Endothelial cell of umbilical vein (primary cell): ENCODE results near the gene HDAC8.
A peak's percentile ranks its signal among the peaks of the same experiment; 100 is the strongest.

Experiments
- CTCF ChIP-seq, 2 donors: IDR thresholded peaks; 1 replicate in 1 of 2; 2 replicates in 1 of 2; pipeline ENCODE4 v1.5.1; 2011; ENCODE audit warnings: low read length in 2 of 2, mild to moderate bottlenecking in 2 of 2, moderate library complexity in 2 of 2, control low read depth in 1 of 2, inconsistent platforms in 1 of 2, low read depth in 1 of 2; ENCODE audit not compliant: insufficient read depth in 1 of 2; ENCODE audit errors: extremely low read depth in 1 of 2
- EZH2 ChIP-seq: IDR thresholded peaks from 2 replicates; pipeline ENCODE4 v1.6.1; 2012; ENCODE audit warnings: borderline replicate concordance, low read depth, mild to moderate bottlenecking, moderate library complexity, low read length, inconsistent platforms; ENCODE audit not compliant: severe bottlenecking
- POLR2AphosphoS5 ChIP-seq: IDR thresholded peaks from 2 replicates; pipeline ENCODE4 v1.6.1; 2012; ENCODE audit warnings: low read depth, mild to moderate bottlenecking, control low read depth, low read length, moderate library complexity; ENCODE audit not compliant: insufficient read depth

- TF ChIP-seq CTCF (IDR thresholded peaks at IDR 0.05; ENCODE audit: extremely low read depth in 1 of 2, insufficient read depth in 1 of 2, low read depth in 1 of 2, low read length in 2 of 2) = peak in 1 of 2 donors; percentile 28
- no peak for TF ChIP-seq EZH2
- TF ChIP-seq POLR2AphosphoS5 = no peak
Measured at GRCh38 chrX:72609313-72609712, 36.7 kb upstream of the HDAC8 start.
